Calu3 (cell line): Measurements from ENCODE around the gene FCMR. TPM values are rescaled to one million over a fixed set of nuclear protein-coding genes. Genes with fewer than 3 reads are reported as not detected.

ENCODE experiments used
- BruUV-seq: library from RNA; stranded (reverse); fragments of 400-500 nt; replicated peaks from 2 replicates; lab custom pipeline; 2021; lab: Mats Ljungman, UMichigan
- CTCF ChIA-PET: fragments of 300-600 bp; sonication (Branson Sonifier 250); formaldehyde crosslinking; loops from one replicate; lab custom pipeline; 2022; ENCODE audit warnings: antibody characterized with exemption; lab: Charles Lee
- DNase-seq: peaks from one replicate; pipeline ENCODE4 v3.0.0; 2022
- H3K27ac Mint-ChIP-seq: one replicate; pipeline ENCODE4 v1.8.0; 2022; ENCODE audit warnings: mixed read lengths; ENCODE audit not compliant: unreplicated experiment
- H3K27me3 Mint-ChIP-seq: one replicate; pipeline ENCODE4 v1.8.0; 2022; ENCODE audit warnings: mixed read lengths; ENCODE audit not compliant: unreplicated experiment
- H3K36me3 Mint-ChIP-seq: one replicate; pipeline ENCODE4 v1.8.0; 2022; ENCODE audit warnings: mild to moderate bottlenecking, moderate library complexity, mixed read lengths; ENCODE audit not compliant: insufficient read depth, unreplicated experiment
- H3K4me1 Mint-ChIP-seq: one replicate; pipeline ENCODE4 v1.8.0; 2022; ENCODE audit warnings: mild to moderate bottlenecking, low read depth, mixed read lengths; ENCODE audit not compliant: unreplicated experiment
- H3K4me3 Mint-ChIP-seq: one replicate; pipeline ENCODE4 v1.8.0; 2022; ENCODE audit warnings: mild to moderate bottlenecking, low read depth, moderate library complexity, mixed read lengths; ENCODE audit not compliant: unreplicated experiment
- H3K9me3 Mint-ChIP-seq: one replicate; pipeline ENCODE4 v1.8.0; 2022; ENCODE audit warnings: low read depth, mixed read lengths; ENCODE audit not compliant: unreplicated experiment
- intact Hi-C: fragments of 100-400 bp; cut with micrococcal nuclease; formaldehyde crosslinking; loops from one replicate; pipeline ENCODE4 v1.10.0; 2022; ENCODE audit not compliant: unreplicated experiment
- total RNA-seq: library from RNA; stranded (reverse); gene quantifications from 2 replicates; pipeline ENCODE4 v1.2.3, GENCODE V29; 2022
- TF ChIP-seq, protein P1 (sequence below): fragments of 200-600 bp; IDR thresholded peaks from one replicate; pipeline ENCODE4 v1.8.0; 2022; ENCODE audit warnings: antibody characterized with exemption; ENCODE audit not compliant: unreplicated experiment

The FCMR gene
- total RNA-seq, 1 experiment from 2014 or later, result 1.1 TPM

DNA sequence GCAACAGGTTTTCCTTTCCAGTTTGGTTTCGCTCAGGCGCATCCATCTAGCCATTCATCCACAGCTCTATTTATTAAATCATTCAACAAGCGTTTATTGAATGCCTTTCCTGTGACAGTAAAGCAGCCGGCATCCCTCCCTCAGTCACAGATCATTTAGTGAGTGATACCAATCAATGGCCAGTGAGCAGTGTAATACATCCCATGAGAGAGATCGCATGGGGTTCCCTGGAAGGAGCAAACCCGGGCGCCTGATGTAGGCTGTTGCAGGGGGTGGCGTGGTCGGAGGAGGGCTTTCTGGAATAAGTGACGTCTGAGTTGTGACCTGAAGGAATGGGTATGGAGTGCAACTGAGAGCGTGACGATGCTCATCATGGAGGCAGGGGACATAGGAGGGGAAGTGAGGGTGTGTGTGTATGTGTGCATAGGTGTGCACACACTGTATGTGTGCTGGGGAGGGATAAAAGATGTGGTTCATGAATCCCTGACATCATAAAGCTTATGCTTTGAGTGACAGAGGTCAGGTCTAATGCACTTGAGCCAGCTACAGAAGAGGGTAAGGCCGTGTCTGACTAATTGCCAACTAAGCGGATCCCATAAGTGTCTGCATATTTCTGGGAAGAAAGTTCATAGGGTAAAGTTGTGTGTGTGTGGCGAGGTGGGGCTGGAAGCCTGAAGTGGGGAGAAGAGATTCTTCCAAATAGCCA, 6.6 kb downstream of the FCMR start:
- Mint-ChIP-seq H3K36me3 (peaks cover under 1% of the 10 kb centered on the region), H3K4me1 (peaks cover 17% of the 10 kb centered on the region), H3K9me3 (no peaks in the 10 kb centered on the region), H3K27ac (no peak overlapping the region), H3K4me3 (no peak overlapping the region), H3K27me3 (peaks cover 20% of the 10 kb centered on the region)
- intact Hi-C loops, result no loop called here
- CTCF ChIA-PET, result interaction anchor here (0.9 kb wide), 1 partner anchor 21 kb away, joined by 3 read pairs; no protein-coding TSS in a partner anchor
- no peak for DNase-seq
- TF ChIP-seq, protein P1, sequence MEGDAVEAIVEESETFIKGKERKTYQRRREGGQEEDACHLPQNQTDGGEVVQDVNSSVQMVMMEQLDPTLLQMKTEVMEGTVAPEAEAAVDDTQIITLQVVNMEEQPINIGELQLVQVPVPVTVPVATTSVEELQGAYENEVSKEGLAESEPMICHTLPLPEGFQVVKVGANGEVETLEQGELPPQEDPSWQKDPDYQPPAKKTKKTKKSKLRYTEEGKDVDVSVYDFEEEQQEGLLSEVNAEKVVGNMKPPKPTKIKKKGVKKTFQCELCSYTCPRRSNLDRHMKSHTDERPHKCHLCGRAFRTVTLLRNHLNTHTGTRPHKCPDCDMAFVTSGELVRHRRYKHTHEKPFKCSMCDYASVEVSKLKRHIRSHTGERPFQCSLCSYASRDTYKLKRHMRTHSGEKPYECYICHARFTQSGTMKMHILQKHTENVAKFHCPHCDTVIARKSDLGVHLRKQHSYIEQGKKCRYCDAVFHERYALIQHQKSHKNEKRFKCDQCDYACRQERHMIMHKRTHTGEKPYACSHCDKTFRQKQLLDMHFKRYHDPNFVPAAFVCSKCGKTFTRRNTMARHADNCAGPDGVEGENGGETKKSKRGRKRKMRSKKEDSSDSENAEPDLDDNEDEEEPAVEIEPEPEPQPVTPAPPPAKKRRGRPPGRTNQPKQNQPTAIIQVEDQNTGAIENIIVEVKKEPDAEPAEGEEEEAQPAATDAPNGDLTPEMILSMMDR, result no peak
- BruUV-seq, result no TSS peak

DNA sequence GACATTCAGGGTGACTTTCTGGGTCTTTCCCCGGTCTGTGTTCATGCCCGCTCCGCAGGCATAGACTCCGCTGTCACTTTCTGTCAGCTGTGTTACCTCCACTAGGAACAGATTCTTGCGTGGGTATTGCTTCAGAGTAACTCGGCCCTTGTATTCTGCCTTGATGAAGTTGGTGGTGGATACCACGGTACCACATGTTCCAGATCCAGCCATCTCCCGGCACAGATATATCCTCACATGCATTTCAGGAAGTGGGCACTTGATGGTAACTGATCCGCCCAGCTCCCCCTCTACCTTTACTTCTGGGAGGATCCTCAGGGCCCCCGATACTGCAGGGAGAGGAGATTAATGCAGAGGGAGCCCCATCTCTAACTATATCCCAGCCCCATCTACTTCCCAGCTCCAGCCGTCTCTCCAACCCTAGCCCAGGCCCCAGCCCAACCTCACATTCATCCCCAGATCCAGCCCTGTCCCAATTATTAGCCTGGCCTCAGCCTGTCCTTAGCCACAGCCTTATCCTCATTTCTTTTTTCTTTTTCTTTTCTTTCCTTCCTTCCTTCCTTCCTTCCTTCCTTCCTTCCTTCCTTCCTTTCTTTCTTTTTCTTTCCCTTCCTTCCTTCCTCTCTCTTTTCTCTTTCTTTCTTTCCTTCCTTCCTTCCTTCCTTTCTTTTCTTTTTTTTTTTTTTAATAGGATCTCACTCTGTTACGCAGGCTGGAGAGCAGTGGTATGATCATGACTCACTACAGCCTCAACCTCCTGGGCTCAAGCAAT, 7.8 kb downstream of the FCMR start:
- peaks cover 20% of the 10 kb centered on the region for H3K27me3 Mint-ChIP-seq
- CTCF ChIA-PET, result interaction anchor here (0.9 to 2.1 kb wide), 2 partner anchors 22 to 66 kb away, joined by 3 to 8 read pairs; no protein-coding TSS in a partner anchor

GRCh38 chr1:206912445-206913095, 9.2 kb downstream of the FCMR start:
- H3K27me3 Mint-ChIP-seq, result peaks cover 20% of the 10 kb centered on the region
- DNase-seq, result peak; percentile 82
- no peaks in the 10 kb centered on the region for H3K9me3 Mint-ChIP-seq
- no TSS peak for BruUV-seq
- no peak overlapping the region for H3K27ac Mint-ChIP-seq
- CTCF ChIA-PET, result interaction anchor here (0.5 to 2.6 kb wide), 39 partner anchors 9 to 300 kb away, joined by 3 to 49 read pairs (median 3); partner anchors contain the start of genes C1orf116, DYRK3, EIF2D and FCMR
- H3K4me3 Mint-ChIP-seq, result no peak overlapping the region
- intact Hi-C loops, result loop anchor here (1.0 to 2.0 kb wide), 4 partner anchors 70 to 278 kb away; no protein-coding TSS in a partner anchor
- peaks cover 25% of the 10 kb centered on the region for H3K4me1 Mint-ChIP-seq
- peaks cover 9% of the 10 kb centered on the region for H3K36me3 Mint-ChIP-seq
- TF ChIP-seq, protein P1, result peak; percentile 84

More for the DNA sequence above, 7.8 kb downstream of the FCMR start:
- Mint-ChIP-seq H3K4me3 (no peak overlapping the region), H3K9me3 (no peaks in the 10 kb centered on the region), H3K4me1 (peaks cover 19% of the 10 kb centered on the region), H3K36me3 (peaks cover 7% of the 10 kb centered on the region), H3K27ac (no peak overlapping the region)
- no peak for DNase-seq
- TF ChIP-seq, protein P1, result no peak
- intact Hi-C loops, result loop anchor here (2.0 kb wide), 1 partner anchor 187 kb away; no protein-coding TSS in a partner anchor
- BruUV-seq, result no TSS peak
